MCF 10A (cell line): ENCODE data around the gene IL20RB. TPM values are rescaled to one million over a fixed set of nuclear protein-coding genes. Genes with fewer than 3 reads are reported as not detected.
"Not testable (repeated sequence)": the region's sequence is repeated elsewhere in the genome, so short reads cannot be mapped to it uniquely, and the experiment has no call there.

Experiments
- BruUV-seq: library from RNA; stranded (reverse); fragments of 400-500 nt; replicated peaks from 2 replicates; lab custom pipeline; 2021; lab: Mats Ljungman, UMichigan
- CTCF ChIA-PET: fragments of 300-600 bp; sonication (Branson Sonifier 250); formaldehyde crosslinking; extraction: SDS; loops from one replicate; lab custom pipeline; 2021; ENCODE audit warnings: antibody characterized with exemption, inconsistent platforms; lab: Yijun Ruan, JAX
- POLR2A ChIA-PET: fragments of 300-600, 350-650 bp; sonication (Branson Sonifier 250); formaldehyde crosslinking; extraction: SDS; loops from one replicate; lab custom pipeline; 2020; ENCODE audit warnings: antibody characterized with exemption, inconsistent platforms; lab: Yijun Ruan, JAX
- DNase-seq: peaks from one replicate; pipeline ENCODE4 v3.0.0-alpha.2; 2018; ENCODE audit not compliant: unreplicated experiment
- H3K27ac Mint-ChIP-seq: one replicate; pipeline ENCODE4 v1.8.0; 2022; ENCODE audit warnings: mild to moderate bottlenecking, low read depth, mixed read lengths; ENCODE audit not compliant: unreplicated experiment
- H3K27me3 Mint-ChIP-seq: one replicate; pipeline ENCODE4 v1.8.0; 2022; ENCODE audit warnings: mixed read lengths; ENCODE audit not compliant: insufficient read depth, unreplicated experiment
- H3K36me3 Mint-ChIP-seq: one replicate; pipeline ENCODE4 v1.8.0; 2022; ENCODE audit warnings: mild to moderate bottlenecking, moderate library complexity, mixed read lengths; ENCODE audit not compliant: insufficient read depth, unreplicated experiment
- H3K4me1 Mint-ChIP-seq: one replicate; pipeline ENCODE4 v1.8.0; 2022; ENCODE audit warnings: mixed read lengths; ENCODE audit not compliant: insufficient read depth, unreplicated experiment
- H3K4me3 Mint-ChIP-seq: one replicate; pipeline ENCODE4 v1.8.0; 2022; ENCODE audit warnings: mild to moderate bottlenecking, moderate library complexity, mixed read lengths; ENCODE audit not compliant: unreplicated experiment
- H3K9me3 Mint-ChIP-seq: one replicate; pipeline ENCODE4 v1.8.0; 2022; ENCODE audit warnings: mixed read lengths; ENCODE audit not compliant: unreplicated experiment
- CTCF ChIP-seq: fragments of 200-600 bp; IDR thresholded peaks from one replicate; pipeline ENCODE4 v1.8.0; 2022; ENCODE audit warnings: antibody characterized with exemption, mild to moderate bottlenecking; ENCODE audit not compliant: unreplicated experiment
- intact Hi-C: fragments of 100-400 bp; cut with micrococcal nuclease; formaldehyde crosslinking; loops from 2 replicates; pipeline ENCODE4 v1.14.1; 2022
- total RNA-seq: library from RNA; stranded (reverse); gene quantifications from 2 replicates; pipeline ENCODE4 v1.2.3, GENCODE V29; 2022

The IL20RB gene
- total RNA-seq, 1 experiment from 2014 or later, result 158 TPM

- no peak overlapping the region for H3K27ac Mint-ChIP-seq
- TF ChIP-seq CTCF, result no peak
- ChIA-PET POLR2A (interaction anchor here (1.5 to 2.1 kb wide), 3 partner anchors 9 to 51 kb away, joined by 4 to 11 read pairs (median 4); no protein-coding TSS in a partner anchor), CTCF (interaction anchor here (2.8 kb wide), 1 partner anchor 59 kb away, joined by 14 read pairs; no protein-coding TSS in a partner anchor)
- no TSS peak for BruUV-seq
- H3K27me3 Mint-ChIP-seq, result no peaks in the 10 kb centered on the region
- H3K4me1 Mint-ChIP-seq, result peaks cover 40% of the 10 kb centered on the region
- intact Hi-C loops, result loop anchor here (5.0 to 10.0 kb wide), 5 partner anchors 193 to 933 kb away; partner anchors contain the start of gene SLC35G2
- peaks cover 95% of the 10 kb centered on the region for H3K36me3 Mint-ChIP-seq
- no peak overlapping the region for H3K4me3 Mint-ChIP-seq
- H3K9me3 Mint-ChIP-seq, result peaks cover 7% of the 10 kb centered on the region
- no peak for DNase-seq
Measured at GRCh38 chr3:137010137-137010536, 52.4 kb downstream of the IL20RB start.

GRCh38 chr3:137011153-137011552 lies 53.4 kb downstream of the IL20RB start:
- CTCF ChIA-PET, result interaction anchor here (0.6 to 2.8 kb wide), 5 partner anchors 11 to 259 kb away, joined by 3 to 14 read pairs (median 4); partner anchors contain the start of gene STAG1
- intact Hi-C loops, result loop anchor here (5.0 to 10.0 kb wide), 5 partner anchors 194 to 934 kb away; partner anchors contain the start of gene SLC35G2
- Mint-ChIP-seq H3K4me1 (peaks cover 33% of the 10 kb centered on the region), H3K36me3 (peaks cover 91% of the 10 kb centered on the region), H3K9me3 (peaks cover 6% of the 10 kb centered on the region), H3K4me3 (no peak overlapping the region), H3K27me3 (no peaks in the 10 kb centered on the region), H3K27ac (no peak overlapping the region)
- BruUV-seq, result no TSS peak
- POLR2A ChIA-PET, result interaction anchor here (0.5 to 6.5 kb wide), 8 partner anchors 10 to 258 kb away, joined by 3 to 59 read pairs (median 7); partner anchors contain the start of gene STAG1
- no peak for DNase-seq
- no peak for TF ChIP-seq CTCF

GRCh38 chr3:137012097-137012501 lies 54.3 kb downstream of the IL20RB start:
- ChIA-PET POLR2A (interaction anchor here (0.6 to 6.5 kb wide), 8 partner anchors 12 to 259 kb away, joined by 3 to 59 read pairs (median 4); partner anchors contain the start of genes IL20RB and STAG1), CTCF (interaction anchor here (0.6 to 2.8 kb wide), 4 partner anchors 61 to 942 kb away, joined by 3 to 14 read pairs (median 4); no protein-coding TSS in a partner anchor)
- Mint-ChIP-seq H3K4me1 (peaks cover 29% of the 10 kb centered on the region), H3K9me3 (no peaks in the 10 kb centered on the region), H3K4me3 (no peak overlapping the region), H3K36me3 (peaks cover 82% of the 10 kb centered on the region), H3K27me3 (no peaks in the 10 kb centered on the region), H3K27ac (peak overlapping the region; percentile 26)
- no TSS peak for BruUV-seq
- intact Hi-C loops, result loop anchor here (5.0 to 10.0 kb wide), 5 partner anchors 195 to 935 kb away; partner anchors contain the start of gene SLC35G2
- DNase-seq, result no peak
- no peak for TF ChIP-seq CTCF

- no peaks in the 10 kb centered on the region for H3K27me3 Mint-ChIP-seq
- CTCF ChIA-PET, result interaction anchor here (0.5 to 4.0 kb wide), 46 partner anchors 9 to 935 kb away, joined by 3 to 59 read pairs (median 5); partner anchors contain the start of genes IL20RB, NCK1 and STAG1
Measured at GRCh38 chr3:137013951-137014688, 56.3 kb downstream of the IL20RB start.

GRCh38 chr3:137017316-137017715 lies 59.5 kb downstream of the IL20RB start:
- POLR2A ChIA-PET, result interaction anchor here (1.0 to 4.2 kb wide), 3 partner anchors 12 to 58 kb away, joined by 4 to 106 read pairs (median 5); partner anchors contain the start of gene IL20RB
- CTCF ChIA-PET, result interaction anchor here (0.6 to 3.8 kb wide), 4 partner anchors 23 to 820 kb away, joined by 3 to 40 read pairs (median 4); partner anchors contain the start of gene STAG1
- DNase-seq, BruUV-seq, H3K27ac Mint-ChIP-seq, H3K4me3 Mint-ChIP-seq, H3K9me3 Mint-ChIP-seq, H3K27me3 Mint-ChIP-seq: not testable (repeated sequence)
- intact Hi-C loops, result loop anchor here (10.0 kb wide), 2 partner anchors 473 to 713 kb away; no protein-coding TSS in a partner anchor
- H3K36me3 Mint-ChIP-seq, result peaks cover 83% of the 10 kb centered on the region
- peaks cover 18% of the 10 kb centered on the region for H3K4me1 Mint-ChIP-seq

More at GRCh38 chr3:137013951-137014688, 56.3 kb downstream of the IL20RB start:
- TF ChIP-seq CTCF, result peak; percentile 77
- POLR2A ChIA-PET, result interaction anchor here (0.8 to 6.5 kb wide), 19 partner anchors 9 to 818 kb away, joined by 3 to 106 read pairs (median 5); partner anchors contain the start of genes IL20RB, MSL2, NCK1 and STAG1
- Mint-ChIP-seq H3K27ac (peak overlapping the region; percentile 46), H3K4me3 (no peak overlapping the region), H3K4me1 (peaks cover 29% of the 10 kb centered on the region), H3K9me3 (no peaks in the 10 kb centered on the region), H3K36me3 (peaks cover 85% of the 10 kb centered on the region)
- intact Hi-C loops, result loop anchor here (1.0 to 10.0 kb wide), 9 partner anchors 65 to 937 kb away; partner anchors contain the start of genes NCK1 and SLC35G2
- DNase-seq, result peak; percentile 90
- no TSS peak for BruUV-seq
